ENCODE results near the gene IKZF2.
"Not testable (repeated sequence)": the region's sequence is repeated elsewhere in the genome, so short reads cannot be mapped to it uniquely, and the experiment has no call there.

IKZF2 gene

GRCh38 chr2:213022987-213023386 is 128.4 kb downstream of the IKZF2 start:
- no peak for DNase-seq

- DNase-seq: no peak
Observed at GRCh38 chr2:213021971-213022899, 129.2 kb downstream of the IKZF2 start.

- not testable (repeated sequence) for DNase-seq
Observed at GRCh38 chr2:213020913-213021312, 130.5 kb downstream of the IKZF2 start.

GRCh38 chr2:213020268-213020667 is 131.1 kb downstream of the IKZF2 start:
- DNase-seq: no peak

- DNase-seq: no peak
Observed at GRCh38 chr2:213019368-213019767, 132.0 kb downstream of the IKZF2 start.

GRCh38 chr2:213018340-213018901 is 133.0 kb downstream of the IKZF2 start:
- DNase-seq: no peak

GRCh38 chr2:213017404-213017803 is 134.0 kb downstream of the IKZF2 start:
- no peak for DNase-seq

- DNase-seq: no peak
Observed at GRCh38 chr2:213016984-213017351, 134.4 kb downstream of the IKZF2 start.

- DNase-seq: no peak
Observed at GRCh38 chr2:213016166-213016983, 135.0 kb downstream of the IKZF2 start.

- DNase-seq: peak; percentile 46
Observed at GRCh38 chr2:213015387-213016165, 135.8 kb downstream of the IKZF2 start.

- no peak for DNase-seq
Observed at GRCh38 chr2:213013979-213014378, 137.4 kb downstream of the IKZF2 start.

GRCh38 chr2:213011505-213011904 is 139.9 kb downstream of the IKZF2 start:
- no peak for DNase-seq

- no peak for DNase-seq
Observed at GRCh38 chr2:213010106-213010779, 141.2 kb downstream of the IKZF2 start.

- DNase-seq: no peak
Observed at GRCh38 chr2:213007290-213007838, 144.0 kb downstream of the IKZF2 start.

GRCh38 chr2:213004197-213004821 is 147.1 kb downstream of the IKZF2 start:
- DNase-seq: no peak

- no peak for DNase-seq
Observed at GRCh38 chr2:213002383-213002782, 149.0 kb downstream of the IKZF2 start.

- no peak for DNase-seq
Observed at GRCh38 chr2:213001297-213001910, 150.0 kb downstream of the IKZF2 start.

GRCh38 chr2:212998626-212999359 is 152.6 kb downstream of the IKZF2 start:
- DNase-seq: no peak

- no peak for DNase-seq
Observed at GRCh38 chr2:212997526-212998020, 153.8 kb downstream of the IKZF2 start.

GRCh38 chr2:212995920-212996319 is 155.5 kb downstream of the IKZF2 start:
- DNase-seq: no peak

Data from CD4-positive, alpha-beta T cell treated with Interleukin-21 for 1 hour (primary cell).